T-helper 9 cell (primary cell): ENCODE results near the gene MRPL32.
A peak's percentile ranks its signal among the peaks of the same experiment; 100 is the strongest.
"Not testable (repeated sequence)": the region's sequence is repeated elsewhere in the genome, so short reads cannot be mapped to it uniquely, and the experiment has no call there.

Source experiments
- DNase-seq: peaks from one replicate; pipeline ENCODE4 v3.0.0-alpha.2; 2020
- total RNA-seq, 2 donors: gene quantifications; one replicate each; lab custom pipeline; 2026; lab: John Stamatoyannopoulos, UW

Gene MRPL32
- 40.8 to 55.5 reads per million in 2 donors for total RNA-seq

DNA sequence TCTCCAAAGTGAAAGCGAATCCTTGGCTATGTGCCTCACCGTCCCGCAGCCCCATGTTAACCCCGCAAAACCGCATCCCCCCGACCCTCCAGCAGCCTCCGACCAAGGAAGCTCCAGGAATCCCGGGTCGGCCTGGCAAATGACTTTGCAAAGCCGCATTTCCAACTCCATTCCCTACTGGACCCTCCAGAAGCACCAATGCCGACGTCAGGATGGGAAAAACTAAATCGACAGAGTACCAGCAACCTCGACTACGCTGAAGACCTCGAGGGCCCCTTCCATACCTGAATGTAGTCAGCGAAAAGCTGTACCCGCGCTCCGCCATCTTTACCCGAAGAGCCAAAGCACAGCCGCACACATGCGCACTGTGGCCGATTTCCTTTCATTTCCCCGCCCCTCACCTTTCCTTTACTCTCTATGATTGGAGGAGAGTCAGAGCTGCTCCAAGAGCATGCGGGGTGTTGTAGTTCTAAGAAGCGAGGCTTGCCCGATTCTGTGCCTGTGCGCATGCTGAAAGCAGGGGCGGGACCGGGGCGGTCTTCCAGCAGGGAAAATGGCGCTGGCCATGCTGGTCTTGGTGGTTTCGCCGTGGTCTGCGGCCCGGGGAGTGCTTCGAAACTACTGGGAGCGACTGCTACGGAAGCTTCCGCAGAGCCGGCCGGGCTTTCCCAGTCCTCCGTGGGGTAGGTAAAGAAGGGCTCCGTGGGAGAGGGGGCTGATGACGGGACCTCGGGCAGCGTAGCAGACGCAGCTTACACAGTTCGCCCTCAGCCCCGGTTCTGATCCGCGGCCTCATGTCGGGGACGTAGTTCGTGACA lies at the start of gene MRPL32, which contains the start of gene PSMA2:
MRPL32 (plus strand) TSS at position 543 of the 818 bp plus-strand sequence; CDS start at position 554, 11 bp downstream.
PSMA2 (minus strand) TSS at position 341 of the 818 bp plus-strand sequence; CDS start at position 325, 16 bp downstream.
- peak; percentile 85 for DNase-seq

DNA sequence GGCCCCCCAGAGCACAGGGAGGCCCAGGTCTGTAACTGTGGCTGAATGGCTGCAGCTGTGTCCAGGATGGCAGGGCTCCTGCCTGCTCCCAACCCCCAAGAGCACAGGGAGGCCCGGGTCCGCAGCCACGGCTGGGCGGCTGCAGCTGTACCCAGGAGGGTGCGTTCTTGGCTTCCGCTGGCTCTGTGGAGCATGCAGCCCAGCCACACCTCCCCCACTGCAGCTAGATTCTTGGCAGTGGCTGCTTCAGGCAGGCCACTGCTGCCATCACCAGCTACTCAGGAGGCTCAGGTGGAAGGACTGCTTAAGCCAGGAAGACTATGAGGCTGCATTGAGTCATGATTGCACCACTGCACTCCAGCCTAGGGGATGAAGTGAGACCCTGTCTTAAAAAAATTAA lies 48.2 kb upstream of the MRPL32 start:
- no peak for DNase-seq

DNA sequence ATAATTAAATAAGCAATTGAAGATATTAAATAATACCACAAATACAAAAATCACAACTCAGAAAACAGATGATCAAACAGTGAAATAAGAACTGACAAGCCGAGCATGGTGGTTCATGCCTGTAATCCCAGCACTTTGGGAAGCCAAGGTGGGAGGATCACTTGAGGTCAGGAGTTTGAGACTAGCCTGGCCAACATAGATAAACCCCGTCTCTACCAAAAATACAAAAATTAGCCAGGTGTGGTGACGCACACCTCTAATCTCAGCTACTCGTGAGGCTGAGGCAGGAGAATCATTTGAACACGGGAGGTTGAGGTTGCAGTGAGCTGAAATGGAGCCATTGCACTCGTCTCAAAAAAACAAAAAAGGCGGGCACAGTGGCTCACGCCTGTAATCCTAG lies 47.0 kb upstream of the MRPL32 start:
- not testable (repeated sequence) for DNase-seq

DNA sequence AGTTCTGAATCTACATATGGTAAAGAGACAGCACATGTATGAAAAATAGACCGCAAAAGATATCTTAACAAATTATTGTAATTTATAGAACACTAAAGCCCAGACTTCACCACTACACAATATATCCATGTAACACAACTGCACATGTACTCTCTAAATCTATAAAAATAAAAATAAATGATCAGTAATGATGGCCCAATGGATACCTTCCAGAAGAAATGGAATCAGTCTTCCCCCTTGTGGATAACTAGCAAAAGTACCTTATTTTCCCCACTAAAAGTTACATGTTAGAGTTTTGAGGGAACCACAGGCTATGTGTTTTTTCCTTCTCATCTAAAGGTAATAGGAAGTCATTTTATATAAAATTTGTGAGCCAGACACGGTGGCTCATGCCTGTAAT lies 46.0 kb upstream of the MRPL32 start:
- DNase-seq = no peak

DNA sequence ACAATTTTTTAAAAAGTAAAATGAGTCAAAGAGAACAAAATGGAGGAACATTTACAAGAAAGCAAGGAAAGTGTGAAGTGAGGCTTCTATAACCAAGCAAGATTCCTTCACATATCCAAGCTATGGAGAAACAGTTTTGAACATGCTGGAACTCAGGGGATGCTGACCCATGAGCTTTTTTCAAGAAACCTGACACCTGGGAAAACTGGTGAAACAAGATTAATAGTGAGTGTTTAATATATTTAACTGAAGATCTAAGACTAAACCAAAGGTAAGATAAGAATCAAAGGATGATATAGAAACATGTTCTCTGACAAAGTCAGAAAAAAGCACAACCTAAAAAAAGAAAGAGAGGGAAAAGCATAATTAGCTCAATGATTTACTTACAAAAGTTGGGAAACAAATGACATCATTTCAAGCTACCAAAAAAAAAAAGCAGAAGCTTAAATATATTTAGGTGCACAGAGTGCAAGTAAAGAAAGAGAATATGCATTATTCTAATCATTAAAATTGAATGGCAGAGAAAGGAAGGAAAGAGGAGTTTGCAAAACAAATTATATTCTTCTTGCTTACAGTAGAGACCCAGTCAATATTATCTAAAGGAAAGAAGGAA lies 45.2 kb upstream of the MRPL32 start:
- no peak for DNase-seq

DNA sequence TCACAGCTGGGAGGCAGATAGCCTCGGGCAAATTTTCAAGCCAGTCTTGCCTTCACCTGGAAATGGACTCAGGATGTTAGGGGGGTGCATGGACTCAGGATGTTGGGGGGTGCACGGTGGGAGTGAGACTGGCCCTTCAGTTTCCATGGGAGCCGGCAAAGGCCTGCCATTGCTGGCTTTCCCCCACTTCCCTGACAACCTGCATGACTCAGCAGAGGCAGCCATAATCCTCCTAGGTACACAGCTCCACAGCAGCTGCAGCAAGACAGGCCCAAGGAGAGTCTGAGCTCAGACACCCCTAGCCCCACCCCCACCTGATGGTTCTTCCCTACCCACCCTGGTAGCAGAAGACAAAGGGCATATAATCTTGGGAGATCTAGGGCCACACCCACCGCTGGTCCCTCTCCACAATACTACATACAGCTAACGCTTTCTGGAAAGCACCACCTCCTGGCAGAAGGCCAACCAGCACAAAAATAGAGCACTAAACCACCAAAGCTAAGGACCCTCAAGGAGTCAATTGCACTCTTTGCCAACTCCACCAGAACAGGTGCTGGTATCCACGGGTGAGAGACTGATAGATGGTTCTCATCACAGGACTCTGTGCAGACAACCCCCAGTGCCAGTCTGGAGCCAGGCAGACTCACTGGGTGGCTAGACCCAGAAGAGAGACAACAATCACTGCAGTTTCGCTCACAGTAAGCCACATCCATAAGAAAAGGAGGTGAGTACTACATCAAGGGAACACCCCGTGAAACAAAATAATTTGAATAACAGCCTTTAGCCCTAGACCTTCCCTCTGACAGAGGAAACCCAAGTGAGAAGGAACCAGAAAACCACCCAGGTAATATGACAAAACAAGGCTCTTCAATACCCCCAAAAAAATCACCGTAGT lies 38.6 kb upstream of the MRPL32 start:
- no peak for DNase-seq

DNA sequence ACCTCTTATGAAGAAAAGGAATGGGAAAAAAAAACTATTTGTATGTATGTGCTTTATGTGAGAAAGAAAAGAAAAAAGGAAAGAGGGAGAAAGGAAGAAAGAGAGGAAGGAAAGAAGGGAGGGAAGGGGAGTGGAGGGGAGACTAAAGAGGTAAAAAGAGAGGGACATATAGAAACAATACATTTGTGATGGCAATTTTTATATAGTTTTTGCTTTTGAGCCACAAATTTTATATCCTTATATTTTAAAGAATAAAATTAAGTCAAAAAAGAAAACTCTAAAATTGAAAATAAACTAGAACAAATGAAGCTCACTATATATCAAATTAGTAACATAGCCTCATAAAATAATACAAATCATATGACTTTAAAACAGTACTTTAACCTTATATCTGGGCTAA lies 31.3 kb upstream of the MRPL32 start:
- DNase-seq = no peak

DNA sequence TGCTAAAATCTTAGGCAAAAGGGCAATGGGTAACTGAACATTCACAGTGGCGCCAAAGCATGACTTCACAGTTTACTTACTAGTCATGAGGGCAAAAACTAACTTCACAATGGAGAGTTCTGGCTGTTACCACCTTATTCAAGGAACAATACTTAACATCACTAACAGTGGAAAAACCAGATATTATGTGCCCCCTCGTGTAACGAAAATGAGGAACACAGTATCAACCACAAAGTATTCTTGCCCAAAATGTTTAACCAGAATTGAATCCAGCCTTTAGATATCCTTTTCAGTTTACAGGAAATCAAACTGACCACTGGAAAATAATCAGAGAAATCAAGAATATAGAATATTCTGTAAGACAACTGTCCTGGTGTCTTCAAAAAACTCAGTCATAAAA lies 29.8 kb upstream of the MRPL32 start:
- no peak for DNase-seq

DNA sequence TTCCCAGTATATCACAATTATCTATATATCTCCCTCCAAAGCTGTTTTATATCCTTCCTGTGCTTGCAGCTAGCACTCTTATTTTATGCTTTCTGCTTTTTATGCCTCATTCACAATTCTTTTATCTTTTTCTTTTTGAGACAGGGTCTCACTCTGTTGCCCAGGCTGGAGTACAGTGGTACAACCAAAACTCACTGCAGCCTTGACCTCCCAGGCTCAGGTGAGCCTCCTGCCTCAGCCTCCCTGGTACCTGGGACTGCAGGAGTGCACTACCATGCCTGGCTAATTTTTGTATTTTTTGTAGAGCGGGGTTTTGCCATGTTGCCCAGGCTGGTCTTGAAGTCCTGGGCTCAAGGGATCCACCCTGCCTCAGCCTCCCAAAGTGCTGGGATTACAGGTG lies 26.0 kb upstream of the MRPL32 start:
- no peak for DNase-seq

DNA sequence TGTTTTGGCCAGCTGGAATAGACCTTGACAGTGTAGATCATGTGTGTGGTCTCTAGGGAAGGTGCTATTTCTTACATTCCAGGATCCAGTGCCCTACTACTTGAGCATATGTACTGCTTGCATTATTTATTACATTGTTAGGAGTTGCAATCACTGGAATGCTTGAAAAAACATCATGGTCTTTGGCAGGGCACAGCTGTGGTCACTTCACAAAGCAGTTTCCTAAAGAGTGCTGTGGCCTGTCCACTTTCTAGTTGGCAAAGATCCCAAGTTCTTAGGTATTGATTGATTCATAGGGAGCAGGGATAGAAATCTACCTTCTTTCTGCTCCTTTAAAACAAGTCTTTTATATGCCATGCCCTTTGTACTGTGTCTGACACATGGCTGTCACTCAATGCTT lies 24.9 kb upstream of the MRPL32 start:
- no peak for DNase-seq

DNA sequence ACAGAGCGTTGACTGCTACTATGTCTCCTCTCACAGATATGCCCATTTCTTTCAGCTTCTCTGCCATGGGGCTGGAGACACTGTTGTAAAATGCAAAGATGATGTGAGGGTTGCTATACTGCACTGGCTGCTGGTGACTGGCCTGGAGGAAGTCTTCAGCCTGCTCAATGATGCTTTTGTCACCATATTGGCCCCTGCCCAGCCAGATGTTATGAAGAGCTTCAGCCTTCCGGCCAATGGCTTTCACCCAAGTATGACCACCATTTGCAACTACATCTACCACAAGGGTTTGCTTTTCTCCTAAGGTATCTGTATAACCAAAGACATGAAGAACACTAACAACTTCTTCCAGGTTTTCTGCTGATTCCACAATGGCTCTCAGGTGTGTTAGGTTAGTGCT lies 21.9 kb upstream of the MRPL32 start:
- DNase-seq = no peak

DNA sequence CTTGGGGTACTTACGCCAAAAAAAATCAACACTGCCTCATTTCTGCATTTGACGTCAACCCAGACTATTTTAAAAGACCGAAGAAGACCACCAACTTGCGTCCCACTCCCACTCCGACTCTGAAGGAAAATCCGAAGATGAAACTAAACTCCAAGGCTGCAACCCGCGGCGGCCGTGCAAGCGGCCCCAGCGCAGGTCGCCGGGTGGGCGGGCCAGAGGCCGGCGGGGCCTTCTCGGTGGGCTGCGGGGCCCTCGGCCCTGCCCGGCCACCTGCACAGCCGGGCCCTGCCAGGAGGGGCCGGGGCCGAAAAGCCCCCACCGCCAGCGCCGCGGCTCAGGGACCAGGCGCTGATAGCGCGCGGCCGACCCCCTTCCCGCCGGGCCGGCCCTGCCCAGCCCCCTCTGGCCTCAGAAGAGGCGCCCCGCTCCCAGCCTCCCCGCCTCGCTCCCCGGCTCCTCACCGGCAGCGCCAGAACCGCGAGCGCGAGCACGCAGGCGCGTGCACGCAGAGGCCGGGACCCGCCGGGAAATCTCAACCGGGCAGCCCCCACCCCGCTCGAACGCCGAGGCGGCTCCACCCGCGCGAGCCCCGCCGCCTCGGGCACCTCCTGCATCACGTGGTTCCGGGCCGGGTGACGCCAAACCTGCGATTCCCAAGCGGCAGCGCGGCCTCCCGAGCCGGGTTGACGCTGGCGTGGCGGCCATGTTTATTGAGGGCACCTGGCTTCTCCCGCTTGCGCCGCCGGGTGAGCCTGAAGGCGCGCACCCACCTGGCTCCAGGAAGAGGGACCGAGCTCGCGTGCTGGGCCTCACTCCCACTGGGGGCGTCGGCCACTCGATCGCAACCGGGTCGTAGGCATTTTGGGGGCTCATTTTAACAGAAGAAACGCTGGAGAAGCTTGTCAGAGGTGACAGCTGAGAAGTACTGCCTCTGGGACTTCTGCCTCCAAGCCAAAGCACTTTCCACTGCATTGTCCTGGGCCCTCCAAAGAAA lies 20.4 kb upstream of the MRPL32 start, which contains the start of gene C7orf25:
C7orf25 (minus strand) TSS at position 617 of the 994 bp plus-strand sequence. CDS start 1,170 bp downstream, outside the sequence.
- DNase-seq = peak; percentile 96

DNA sequence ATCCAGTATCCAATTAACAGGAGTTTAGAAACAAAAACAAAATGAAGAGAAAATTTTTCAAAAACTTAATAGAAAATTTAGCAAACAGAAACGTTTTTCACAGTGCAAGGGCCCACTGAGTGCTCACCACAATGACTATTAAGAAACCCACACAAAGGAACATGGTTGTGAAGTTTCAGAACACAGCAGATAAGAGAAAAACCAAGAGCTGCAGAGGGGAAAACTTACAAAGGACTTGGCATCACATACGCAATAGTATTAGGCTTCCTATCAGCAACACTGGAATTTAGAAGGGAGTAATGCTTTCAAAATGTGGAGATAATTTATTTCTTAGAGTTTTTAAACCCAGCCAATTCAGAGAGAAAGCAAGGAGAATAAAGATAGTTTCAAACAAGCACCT lies 18.6 kb upstream of the MRPL32 start:
- DNase-seq = no peak

DNA sequence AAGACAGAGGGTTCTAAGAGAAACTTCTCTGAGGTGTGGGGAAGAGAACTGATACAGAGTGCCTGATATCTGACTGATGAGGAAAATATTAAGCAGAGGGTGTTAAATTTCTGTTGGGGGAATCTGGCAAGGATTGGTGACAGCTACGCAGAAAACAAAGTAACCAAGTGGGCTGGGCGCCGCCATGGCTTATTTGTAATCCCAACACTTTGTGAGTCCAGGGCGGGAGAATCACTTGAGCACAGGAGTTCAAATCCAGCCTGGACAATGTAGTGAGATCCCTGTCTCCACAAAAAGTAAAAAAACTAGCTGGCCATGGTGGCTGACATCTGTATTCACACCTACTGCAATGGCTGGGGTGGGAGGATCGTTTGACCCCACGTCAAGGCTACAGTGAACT lies 18.2 kb upstream of the MRPL32 start:
- DNase-seq = no peak

DNA sequence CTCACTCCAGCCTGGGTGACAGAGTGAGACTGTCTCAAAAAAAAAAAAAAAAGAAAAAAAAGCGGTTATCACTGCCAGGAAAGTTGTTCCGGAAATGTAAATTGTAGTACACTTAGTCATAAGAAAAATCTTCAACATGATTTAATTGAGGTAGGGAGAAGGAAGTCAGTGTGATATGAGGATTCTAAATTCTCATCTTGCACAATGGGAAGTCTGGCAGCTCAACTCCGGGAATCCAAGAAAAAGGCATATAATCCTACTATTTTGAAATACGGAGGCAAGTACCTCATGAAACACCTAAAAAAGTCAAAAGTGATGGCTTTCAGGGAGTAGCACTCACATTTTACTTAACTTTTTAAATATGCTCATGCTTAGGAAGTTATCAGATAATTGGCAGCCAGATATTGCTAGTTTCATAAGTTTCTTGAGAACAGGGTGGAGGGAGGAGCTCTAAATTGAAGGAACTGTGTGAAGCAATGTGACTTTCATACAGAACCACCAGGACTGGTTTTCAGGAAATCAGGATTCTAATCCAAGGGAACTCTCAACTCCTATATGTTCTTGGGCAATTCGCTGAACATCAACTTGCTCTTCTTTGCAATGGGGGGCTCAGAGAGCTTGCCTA lies 17.6 kb upstream of the MRPL32 start:
- no peak for DNase-seq

DNA sequence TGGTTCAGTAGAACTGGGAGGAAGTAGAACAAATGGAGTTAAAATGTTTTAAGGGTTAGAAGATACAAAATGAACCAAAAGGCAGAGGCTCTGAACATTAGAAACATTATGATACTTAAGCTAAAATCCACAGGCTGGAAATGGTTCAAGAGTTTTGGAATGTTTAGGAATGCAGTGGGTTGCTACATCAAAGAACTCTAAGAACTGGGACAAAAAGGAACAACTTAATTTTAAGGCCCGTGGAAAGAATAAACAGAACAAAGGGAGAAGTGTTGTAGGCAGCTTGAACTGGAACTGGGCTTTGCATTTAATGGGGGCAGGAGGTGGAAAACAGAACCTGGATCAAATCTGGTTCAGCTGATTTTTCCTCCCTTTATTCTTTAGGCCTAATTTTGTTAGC lies 16.8 kb upstream of the MRPL32 start:
- DNase-seq = no peak

DNA sequence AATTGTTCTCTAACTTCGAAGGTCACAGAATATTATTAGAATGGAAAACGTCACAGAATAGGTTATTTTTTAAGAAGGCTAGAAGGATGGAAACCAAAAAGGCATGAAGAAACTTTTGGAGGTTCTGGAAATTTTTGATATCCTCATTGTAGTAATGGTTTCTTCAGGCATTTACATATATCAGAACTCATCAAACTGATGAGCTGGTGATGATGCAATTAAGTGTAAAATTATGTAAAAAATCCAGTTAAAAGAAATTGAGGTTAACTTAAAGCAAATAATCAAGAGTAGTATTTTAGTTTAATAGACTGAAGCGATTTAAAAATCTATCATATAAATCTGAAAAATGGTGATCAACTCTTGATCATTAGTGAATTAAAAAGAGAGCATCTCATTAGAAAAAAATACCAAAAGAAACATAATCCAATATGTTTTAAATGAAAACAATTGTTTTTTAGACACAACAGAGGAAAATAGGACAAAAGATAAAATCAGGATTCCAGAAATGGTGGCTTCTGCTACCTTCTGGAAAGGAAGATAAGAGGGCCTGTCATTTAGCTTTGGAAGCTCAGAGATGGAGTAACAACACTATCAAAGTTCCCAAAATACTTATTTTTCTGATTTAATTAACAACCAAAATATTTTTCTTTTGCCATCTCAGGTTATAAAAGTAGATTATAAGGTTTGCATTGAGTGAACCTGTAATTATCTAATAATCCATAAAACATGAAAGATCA lies 10.0 kb upstream of the MRPL32 start:
- no peak for DNase-seq

DNA sequence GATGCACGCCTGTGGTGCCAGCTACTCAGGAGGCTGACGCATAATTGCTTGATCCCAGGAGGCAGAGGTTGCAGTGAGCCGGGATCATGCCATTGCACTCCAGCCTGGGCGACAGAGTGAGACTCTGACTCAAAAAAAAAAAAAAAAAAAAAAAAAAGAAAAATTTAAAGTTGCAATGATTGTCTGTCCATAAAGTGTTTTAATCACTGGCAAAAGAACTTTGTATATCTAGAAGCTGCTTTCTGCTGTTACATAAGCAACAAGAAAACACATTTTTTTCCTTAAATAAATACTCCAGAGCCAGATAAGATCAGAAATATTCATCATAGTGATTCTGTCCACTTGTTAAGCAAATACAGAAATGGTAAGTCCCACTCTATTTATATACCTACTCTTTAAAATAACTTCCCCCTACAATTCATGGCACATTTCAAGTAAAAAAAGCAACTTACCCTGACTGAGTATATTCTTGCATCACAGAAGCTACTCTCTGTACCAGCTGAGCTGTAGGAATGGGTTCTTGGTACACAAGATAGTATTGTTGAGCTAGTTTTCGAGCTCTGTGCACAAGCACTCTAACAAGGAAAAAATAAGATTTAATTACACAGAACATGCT lies 7.8 kb upstream of the MRPL32 start:
- no peak for DNase-seq

DNA sequence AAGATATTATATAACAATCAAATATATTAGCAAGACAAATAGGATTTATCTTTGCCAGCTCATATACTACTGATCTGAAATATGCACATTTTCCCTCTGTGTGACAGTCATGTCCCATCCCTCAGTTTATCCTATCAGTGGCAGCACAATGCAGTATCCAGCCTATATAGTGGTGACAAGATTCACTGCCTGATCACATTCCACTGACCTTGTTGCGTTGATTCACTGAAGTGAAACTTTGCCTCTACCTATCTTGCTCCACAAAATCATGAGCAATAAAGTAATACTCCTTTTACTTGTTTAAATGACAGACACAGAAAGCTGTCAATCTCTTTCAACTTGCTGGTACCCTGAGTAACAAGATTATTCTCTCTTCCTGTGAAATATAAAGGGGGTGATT lies 6.5 kb upstream of the MRPL32 start:
- no peak for DNase-seq

DNA sequence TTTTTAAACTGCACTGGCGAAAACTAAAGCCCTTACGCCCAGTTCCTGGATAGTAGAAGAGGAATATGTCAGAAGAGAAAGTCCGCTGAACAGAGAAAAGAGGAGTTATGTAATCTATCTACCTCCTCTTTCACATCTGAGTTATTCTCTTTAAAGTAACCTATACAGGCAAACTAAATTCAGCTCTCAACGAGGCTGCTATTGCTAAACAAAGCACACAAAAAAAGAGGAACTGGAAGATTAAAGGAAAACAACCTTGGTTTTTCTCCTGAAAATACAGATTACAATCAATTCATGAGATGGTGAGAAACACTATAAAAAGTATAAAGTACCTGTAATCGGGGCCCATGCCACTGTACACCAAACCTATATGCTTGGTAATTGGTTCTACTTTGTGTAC lies 6.0 kb upstream of the MRPL32 start:
- no peak for DNase-seq
